Activated CD4-positive, alpha-beta T cell treated with anti-CD3 and anti-CD28 coated beads for 4 hours (primary cell): ENCODE measurements around the gene TUFT1.
"Not testable (repeated sequence)": the region's sequence is repeated elsewhere in the genome, so short reads cannot be mapped to it uniquely, and the experiment has no call there.

Source experiments
- DNase-seq, 2 donors: peaks; one replicate each; pipeline ENCODE4 v3.0.0-alpha.2; 2020

TUFT1 gene

DNA sequence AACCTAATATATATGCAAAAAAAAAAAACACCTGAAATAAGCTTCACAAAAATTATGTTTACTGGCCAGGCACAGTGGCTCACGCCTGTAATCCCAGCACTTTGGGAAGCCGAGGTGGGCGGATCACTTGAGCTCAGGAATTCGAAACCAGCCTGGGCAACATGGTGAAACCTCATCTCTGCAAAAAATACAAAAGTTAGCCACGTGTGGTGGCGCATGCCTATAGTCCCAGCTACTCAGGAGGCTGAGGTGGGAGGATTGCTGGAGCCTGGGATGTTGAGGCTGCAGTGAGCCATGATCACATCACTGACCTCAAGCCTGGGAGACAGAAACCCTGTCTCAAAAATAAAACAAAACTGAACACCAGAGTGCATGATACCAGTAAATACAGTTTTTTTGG, 78.9 kb downstream of the TUFT1 start:
- DNase-seq, result not testable (repeated sequence)

DNA sequence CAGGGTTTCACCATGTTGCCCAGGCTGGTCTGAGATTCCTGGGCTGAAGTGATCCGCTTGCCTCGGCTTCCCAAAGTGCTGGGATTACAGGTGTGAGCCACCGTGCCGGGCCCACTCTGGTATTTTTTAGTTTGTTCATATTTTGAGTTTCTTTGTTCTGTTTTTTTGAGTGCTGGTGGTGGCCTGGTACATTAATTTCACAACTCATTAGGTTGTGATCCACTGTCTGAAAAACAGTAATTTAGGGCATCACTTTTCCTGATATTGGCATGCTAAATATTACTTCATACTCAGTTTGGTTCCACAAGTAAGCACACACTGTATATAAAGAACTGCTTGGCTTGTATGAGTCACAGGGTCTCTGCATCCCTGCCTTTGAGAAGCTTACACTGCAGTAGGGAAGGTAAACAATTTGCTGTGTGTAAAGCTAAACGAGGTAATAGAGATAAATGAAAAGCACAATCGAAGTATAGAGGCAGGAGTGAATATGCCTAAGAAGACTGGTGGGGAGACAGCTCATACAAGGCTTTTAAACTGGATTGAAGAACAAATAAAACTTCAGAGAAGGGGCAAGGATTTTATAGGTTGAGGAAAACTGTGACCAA, 79.5 kb downstream of the TUFT1 start:
- no peak for DNase-seq

DNA sequence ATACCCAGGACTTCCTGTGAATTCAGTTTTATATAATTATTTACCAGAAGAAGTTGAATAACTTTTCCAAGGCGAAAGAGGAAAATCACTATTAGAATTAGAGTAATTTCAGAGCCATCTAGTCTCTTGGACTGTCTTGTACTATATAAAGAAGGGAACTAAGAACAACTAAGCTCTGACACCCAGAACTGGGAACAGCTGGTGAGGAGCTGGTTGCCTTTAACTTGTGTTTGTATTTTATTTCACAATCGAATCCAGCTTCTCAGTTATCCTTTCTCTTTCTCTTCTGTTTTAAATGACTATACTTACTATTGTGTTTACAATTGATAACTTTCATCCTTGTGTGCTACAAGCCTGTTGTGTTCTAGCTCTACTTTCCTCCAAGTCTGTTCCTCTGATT, 80.2 kb downstream of the TUFT1 start:
- DNase-seq, result no peak

DNA sequence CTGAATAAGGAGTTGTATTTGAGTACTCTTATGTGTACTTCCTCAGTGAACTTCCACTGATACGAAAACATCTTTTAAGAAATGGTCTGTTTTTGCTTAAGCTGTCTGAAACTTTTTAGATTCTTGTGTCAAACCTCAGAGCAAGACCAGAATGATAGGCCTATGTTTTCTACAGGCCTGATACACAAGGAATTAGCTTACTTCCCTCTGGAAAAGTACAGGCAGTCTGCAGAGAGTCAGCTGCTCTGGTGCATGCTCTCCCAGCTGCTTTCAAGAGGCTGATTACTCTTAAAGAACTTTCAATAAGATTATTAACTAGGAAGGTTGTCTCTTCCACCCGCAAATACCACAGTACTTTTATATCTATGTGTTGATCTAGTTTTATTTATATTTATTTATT, 81.2 kb downstream of the TUFT1 start:
- no peak for DNase-seq

DNA sequence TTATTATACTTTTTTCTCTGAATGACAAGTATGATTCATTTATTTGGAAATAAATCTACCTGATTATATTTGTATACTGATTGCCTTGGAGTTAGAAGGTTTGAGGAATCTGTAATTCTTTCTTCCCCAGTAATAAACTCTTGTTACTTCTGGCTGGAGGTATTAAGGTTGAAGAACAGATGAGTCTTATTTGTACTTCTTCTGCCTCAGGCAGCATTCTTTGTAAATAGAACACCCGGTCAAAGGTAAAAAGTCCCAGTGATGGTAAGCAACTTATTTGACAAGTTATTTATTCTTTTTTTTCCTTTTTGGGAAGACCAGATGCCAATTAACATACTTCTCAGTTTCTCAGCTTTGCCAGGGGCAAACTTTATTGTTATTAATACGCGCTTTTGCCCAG, 84.7 kb downstream of the TUFT1 start:
- DNase-seq, result no peak

- DNase-seq, result no peak
Observed at GRCh38 chr1:151626740-151627334, 86.7 kb downstream of the TUFT1 start.

DNA sequence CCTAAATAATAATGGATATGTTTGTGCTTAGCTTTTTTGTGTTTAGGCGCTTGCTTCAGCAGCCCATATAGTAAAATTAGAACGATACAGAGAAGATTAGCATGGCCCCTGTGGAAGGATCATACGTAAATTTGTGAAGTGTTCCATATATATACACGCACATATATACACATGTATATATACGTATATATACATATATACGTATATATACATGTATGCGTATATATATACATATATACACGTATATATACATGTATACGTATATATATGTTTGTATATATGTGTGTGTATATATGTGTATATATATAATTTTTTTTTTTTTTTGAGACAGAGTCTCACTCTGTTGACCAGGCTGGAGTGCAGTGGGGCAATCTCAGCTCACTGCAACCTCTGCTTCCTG, 89.2 kb downstream of the TUFT1 start:
- DNase-seq, result no peak
